Panc1 (cell line): ENCODE results near the gene RTCA. TPM values are rescaled to one million over a fixed set of nuclear protein-coding genes. Genes with fewer than 3 reads are reported as not detected.

Experiments
- ATAC-seq: fragments of 200-7000 bp; cut with Tn5 transposase; 2 replicates; pipeline ENCODE4 v1.9.1; 2020; ENCODE audit warnings: mild to moderate bottlenecking, moderate library complexity
- BruUV-seq: library from RNA; stranded (reverse); fragments of 400-500 nt; replicated peaks from 2 replicates; lab custom pipeline; 2021; lab: Mats Ljungman, UMichigan
- CTCF ChIA-PET: fragments of 300-600 bp; sonication (Branson Sonifier 250); formaldehyde crosslinking; loops from one replicate; lab custom pipeline; 2022; ENCODE audit warnings: antibody characterized with exemption; lab: Charles Lee
- POLR2A ChIA-PET: fragments of 300-600 bp; sonication (Branson Sonifier 250); formaldehyde crosslinking; loops from one replicate; lab custom pipeline; 2022; ENCODE audit warnings: antibody characterized with exemption; lab: Charles Lee
- DNase-seq: peaks from one replicate; pipeline ENCODE4 v3.0.0-alpha.2; 2010; ENCODE audit warnings: low read depth, low spot score
- H3K27ac ChIP-seq: 2 replicates; pipeline ENCODE4 v1.5.1; 2011; ENCODE audit warnings: mild to moderate bottlenecking, low read length, inconsistent platforms
- H3K27me3 ChIP-seq: fragments of 200-500 bp; sonication (Bioruptor generic); 2 replicates; pipeline ENCODE4 v1.6.0; 2014; ENCODE audit warnings: low read length, inconsistent platforms; ENCODE audit not compliant: control insufficient read depth, insufficient read depth
- H3K36me3 ChIP-seq: fragments of 200-500 bp; sonication (Bioruptor generic); 2 replicates; pipeline ENCODE4 v1.5.1; 2014; ENCODE audit warnings: inconsistent platforms, mild to moderate bottlenecking, low read length, moderate library complexity; ENCODE audit not compliant: control insufficient read depth, insufficient read depth
- H3K4me1 ChIP-seq: 2 replicates; pipeline ENCODE4 v1.5.1; 2011; ENCODE audit warnings: inconsistent platforms, mild to moderate bottlenecking, low read length, moderate library complexity; ENCODE audit not compliant: control insufficient read depth, insufficient read depth
- H3K4me3 ChIP-seq, 2 experiments: 2 replicates each; pipeline ENCODE4 v1.5.1; 2011 to 2012; ENCODE audit warnings: low read depth in 2 of 2, low read length in 2 of 2, mild to moderate bottlenecking in 2 of 2, inconsistent platforms in 1 of 2, moderate library complexity in 1 of 2
- H3K9me3 ChIP-seq: fragments of 200-500 bp; sonication (Bioruptor generic); 2 replicates; pipeline ENCODE4 v1.5.1; 2014; ENCODE audit warnings: low read depth, mild to moderate bottlenecking, inconsistent platforms, low read length, moderate library complexity; ENCODE audit not compliant: control insufficient read depth, insufficient read depth
- CTCF ChIP-seq: fragments of 450-650 bp; IDR thresholded peaks from 2 replicates; pipeline ENCODE4 v1.5.1; 2017; ENCODE audit warnings: mild to moderate bottlenecking
- POLR2AphosphoS5 ChIP-seq: IDR thresholded peaks from 2 replicates; pipeline ENCODE4 v1.6.1; 2012; ENCODE audit warnings: mild to moderate bottlenecking, low read depth, low read length, moderate library complexity
- REST ChIP-seq, 2 experiments: IDR thresholded peaks; 2 replicates each; pipeline ENCODE4 v1.6.1; 2011 to 2012; ENCODE audit warnings: low read depth in 2 of 2, control low read depth in 1 of 2, low read length in 1 of 2, mild to moderate bottlenecking in 1 of 2, moderate library complexity in 1 of 2; ENCODE audit not compliant: insufficient read depth in 1 of 2
- SIN3A ChIP-seq: IDR thresholded peaks from 2 replicates; pipeline ENCODE4 v1.6.1; 2012; ENCODE audit warnings: low read depth, mild to moderate bottlenecking, low read length, moderate library complexity, borderline replicate concordance; ENCODE audit not compliant: insufficient read depth
- TCF7L2 ChIP-seq: IDR thresholded peaks from 2 replicates; pipeline ENCODE4 v1.6.1; 2011; ENCODE audit warnings: mild to moderate bottlenecking, low read depth, low read length, inconsistent platforms
- in situ Hi-C: cut with HindIII; loops from 2 replicates; pipeline ENCODE4 v1.10.0; 2016; ENCODE audit warnings: low sequenced_read_pairs, low pct_unique_long_range_greater_than_20kb
- intact Hi-C: fragments of 100-400 bp; cut with micrococcal nuclease; formaldehyde crosslinking; loops from one replicate; pipeline ENCODE4 v1.10.0; 2022; ENCODE audit not compliant: unreplicated experiment
- total RNA-seq: library from RNA; stranded (reverse); gene quantifications from one replicate; pipeline ENCODE4 v1.2.1, GENCODE V29; 2021; ENCODE audit not compliant: unreplicated experiment

The RTCA gene
- total RNA-seq, 1 experiment from 2014 or later = 33.1 TPM

DNA sequence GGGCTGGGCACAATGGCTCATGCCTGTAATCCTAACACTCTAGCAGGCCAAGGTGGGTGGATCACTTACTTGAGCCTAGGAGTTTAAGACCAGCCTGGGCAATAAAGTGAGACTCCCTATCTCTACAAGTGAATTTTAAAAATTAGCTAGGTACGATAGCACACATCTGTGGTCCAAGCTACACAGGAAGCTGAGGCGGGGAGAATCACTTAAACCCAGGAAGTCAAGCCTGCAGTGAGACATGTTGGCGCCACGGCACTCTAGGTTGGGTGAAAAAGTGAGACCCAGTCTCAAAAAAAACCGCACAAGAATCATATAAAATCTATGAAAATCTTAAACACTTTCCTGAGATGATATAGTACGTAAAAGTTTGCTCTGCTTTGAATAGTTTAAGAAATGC is 46.6 kb upstream of the RTCA start:
- TF ChIP-seq POLR2AphosphoS5 = no peak
- TF ChIP-seq CTCF = no peak
- TF ChIP-seq REST (IDR thresholded peaks at IDR 0.05; ENCODE audit: insufficient read depth in 1 of 2, low read depth in 2 of 2, low read length in 1 of 2) = no peak
- TF ChIP-seq SIN3A = no peak
- TF ChIP-seq TCF7L2 = no peak
- Histone ChIP-seq H3K36me3 (no peaks in the 10 kb centered on the region; the same call in 1 of the 2 replicates), H3K27me3 (no peaks in the 10 kb centered on the region), H3K27ac (no peak overlapping the region), H3K9me3 (no peaks in the 10 kb centered on the region), H3K4me1 (no peaks in the 10 kb centered on the region), H3K4me3 (no peak overlapping the region)
- ChIA-PET CTCF (no interaction called here), POLR2A (no interaction called here)
- in situ Hi-C loops (no loop called here), intact Hi-C loops (no loop called here)
- no TSS peak for BruUV-seq
- no peak for ATAC-seq
- DNase-seq = no peak

DNA sequence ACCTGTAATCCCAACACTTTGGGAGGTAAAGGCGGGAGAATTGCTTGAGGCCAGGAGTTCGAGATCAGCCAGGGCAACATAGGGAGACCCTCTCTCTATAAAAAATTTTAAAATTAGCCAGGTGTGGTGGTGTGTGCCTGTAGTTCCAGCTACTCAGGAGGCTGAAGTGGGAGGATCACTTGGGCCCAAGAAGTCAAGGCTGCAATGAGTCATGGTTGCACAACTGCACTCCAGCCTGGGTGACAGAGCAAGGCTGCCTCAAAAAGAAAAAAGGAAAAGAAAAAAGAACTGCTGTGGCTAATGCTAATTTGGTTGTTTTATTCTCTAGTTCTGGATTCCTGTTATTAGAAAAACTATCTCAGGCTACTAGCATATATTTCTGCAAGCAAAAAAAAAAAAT is 46.1 kb upstream of the RTCA start:
- ChIA-PET CTCF (no interaction called here), POLR2A (no interaction called here)
- no peak for TF ChIP-seq SIN3A
- TF ChIP-seq CTCF = no peak
- no peak for TF ChIP-seq TCF7L2
- TF ChIP-seq POLR2AphosphoS5 = no peak
- no peak for TF ChIP-seq REST (IDR thresholded peaks at IDR 0.05; ENCODE audit: insufficient read depth in 1 of 2, low read depth in 2 of 2, low read length in 1 of 2)
- DNase-seq (no peak), ATAC-seq (no peak)
- no peak overlapping the region for H3K4me3 ChIP-seq
- no peaks in the 10 kb centered on the region for H3K27me3 ChIP-seq
- H3K4me1 ChIP-seq = no peaks in the 10 kb centered on the region
- no peaks in the 10 kb centered on the region for H3K9me3 ChIP-seq
- in situ Hi-C loops = no loop called here
- H3K36me3 ChIP-seq = no peaks in the 10 kb centered on the region
- H3K27ac ChIP-seq = no peak overlapping the region
- no TSS peak for BruUV-seq
- intact Hi-C loops = no loop called here
